BE2C (cell line): ENCODE results near the gene TRIOBP.

ENCODE experiments used
- DNase-seq: peaks from one replicate; pipeline ENCODE4 v3.0.0-alpha.2; 2020
- H3K27me3 ChIP-seq: fragments of 250-450 bp; sonication (Bioruptor Pico); 2 replicates; pipeline ENCODE4 v1.5.1; 2020; ENCODE audit warnings: mild to moderate bottlenecking
- H3K36me3 ChIP-seq: fragments of 250-450 bp; sonication (Bioruptor Pico); 2 replicates; pipeline ENCODE4 v1.5.1; 2020; ENCODE audit warnings: mild to moderate bottlenecking
- H3K4me1 ChIP-seq: fragments of 250-450 bp; sonication (Bioruptor Pico); 2 replicates; pipeline ENCODE4 v1.5.1; 2020
- H3K4me3 ChIP-seq: 2 replicates; pipeline ENCODE4 v1.5.1; 2011; ENCODE audit warnings: low read depth, low read length
- H3K9me3 ChIP-seq: fragments of 250-450 bp; sonication (Bioruptor Pico); 2 replicates; pipeline ENCODE4 v1.5.1; 2020
- CTCF ChIP-seq: IDR thresholded peaks from 2 replicates; pipeline ENCODE4 v1.5.1; 2012; ENCODE audit warnings: mild to moderate bottlenecking, low read depth, low read length

The TRIOBP gene

GRCh38 chr22:37709445-37709765 is 12.6 kb downstream of the TRIOBP start:
- no peak overlapping the region for H3K4me3 ChIP-seq
- no peak for TF ChIP-seq CTCF
- peaks cover 4% of the 10 kb centered on the region for H3K36me3 ChIP-seq
- DNase-seq = no peak
- H3K27me3 ChIP-seq = no peaks in the 10 kb centered on the region
- H3K4me1 ChIP-seq = no peaks in the 10 kb centered on the region
- H3K9me3 ChIP-seq = no peaks in the 10 kb centered on the region

- no peak for TF ChIP-seq CTCF
- H3K36me3 ChIP-seq = no peaks in the 10 kb centered on the region; the same call in 1 of the 2 replicates
Measured at GRCh38 chr22:37710675-37711074, 13.8 kb downstream of the TRIOBP start.

DNA sequence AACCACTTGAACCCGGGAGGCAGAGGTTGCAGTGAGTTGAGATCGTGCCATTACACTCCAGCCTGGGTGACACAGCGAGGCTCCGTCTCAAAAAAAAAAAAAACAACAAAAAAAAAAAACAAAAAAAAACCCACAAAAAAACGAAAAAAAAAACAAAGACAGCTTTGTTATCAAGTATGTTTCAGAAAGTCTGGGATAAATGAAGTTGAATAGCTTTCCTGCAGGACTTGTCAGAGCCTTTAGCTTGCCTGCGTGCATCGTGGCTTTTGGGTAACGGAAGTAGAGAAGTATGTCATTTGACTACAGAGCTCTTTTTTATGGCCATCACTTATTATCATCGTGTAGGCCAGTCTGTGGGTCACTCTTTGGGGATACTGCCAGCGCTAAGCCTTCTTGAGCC is 14.6 kb downstream of the TRIOBP start:
- Histone ChIP-seq H3K4me3 (no peak overlapping the region), H3K9me3 (no peaks in the 10 kb centered on the region), H3K4me1 (peaks cover 4% of the 10 kb centered on the region; the same call in 1 of the 2 replicates), H3K27me3 (no peaks in the 10 kb centered on the region), H3K36me3 (no peaks in the 10 kb centered on the region; the same call in 1 of the 2 replicates)
- no peak for DNase-seq
- no peak for TF ChIP-seq CTCF

More at GRCh38 chr22:37710675-37711074, 13.8 kb downstream of the TRIOBP start:
- no peak for DNase-seq
- Histone ChIP-seq H3K4me1 (peaks cover 3% of the 10 kb centered on the region; the same call in 1 of the 2 replicates), H3K4me3 (no peak overlapping the region), H3K9me3 (no peaks in the 10 kb centered on the region), H3K27me3 (no peaks in the 10 kb centered on the region)

DNA sequence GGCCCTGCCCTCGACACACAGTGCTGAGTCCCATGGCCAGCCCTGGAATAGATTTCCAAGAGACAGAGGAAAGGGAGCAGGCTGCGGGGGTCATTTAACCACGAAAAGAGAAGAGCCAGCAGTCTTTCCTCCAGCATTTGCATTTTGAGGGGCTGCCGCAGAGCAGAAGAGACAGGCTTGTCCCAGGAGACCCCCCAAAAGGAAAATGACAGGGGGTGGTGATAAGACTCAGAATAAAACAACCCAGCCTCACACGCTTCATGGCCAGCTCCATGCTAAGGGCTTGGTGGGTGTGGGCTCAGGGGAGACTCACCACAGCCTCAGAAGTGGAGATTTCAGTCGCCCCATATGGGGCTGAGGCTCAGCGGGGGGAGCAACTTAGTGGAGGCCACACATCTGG is 16.9 kb downstream of the TRIOBP start:
- no peaks in the 10 kb centered on the region for H3K9me3 ChIP-seq
- no peak for DNase-seq

DNA sequence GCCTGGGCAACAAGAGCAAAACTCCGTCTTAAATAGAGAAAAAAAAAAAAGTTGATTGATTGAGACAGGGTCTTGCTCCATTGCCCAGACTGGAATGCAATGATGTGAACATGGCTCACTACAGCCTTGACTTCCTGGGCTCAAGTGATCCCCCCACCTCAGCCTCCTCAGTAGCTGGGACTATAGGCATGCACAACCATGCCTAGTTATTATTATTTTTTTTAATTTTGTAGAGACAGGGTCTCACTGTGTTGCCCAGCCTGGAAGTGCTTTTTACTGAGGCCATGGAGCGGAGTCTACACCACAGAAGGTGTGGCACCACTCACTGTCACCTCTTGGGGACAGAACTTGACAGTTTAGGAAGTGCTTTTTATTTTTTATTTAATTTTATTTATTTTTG is 17.8 kb downstream of the TRIOBP start:
- Histone ChIP-seq H3K4me3 (no peak overlapping the region), H3K27me3 (no peaks in the 10 kb centered on the region), H3K9me3 (no peaks in the 10 kb centered on the region), H3K4me1 (peaks cover 4% of the 10 kb centered on the region; the same call in 1 of the 2 replicates), H3K36me3 (no peaks in the 10 kb centered on the region; the same call in 1 of the 2 replicates)
- no peak for DNase-seq
- TF ChIP-seq CTCF = no peak

More for the DNA sequence above, 16.9 kb downstream of the TRIOBP start:
- Histone ChIP-seq H3K27me3 (no peaks in the 10 kb centered on the region), H3K36me3 (no peaks in the 10 kb centered on the region; the same call in 1 of the 2 replicates), H3K4me1 (peaks cover 4% of the 10 kb centered on the region; the same call in 1 of the 2 replicates), H3K4me3 (no peak overlapping the region)
- TF ChIP-seq CTCF = no peak

GRCh38 chr22:37715760-37716159 is 18.9 kb downstream of the TRIOBP start:
- no peaks in the 10 kb centered on the region for H3K27me3 ChIP-seq
- no peaks in the 10 kb centered on the region; the same call in 1 of the 2 replicates for H3K36me3 ChIP-seq
- peaks cover 4% of the 10 kb centered on the region; the same call in 1 of the 2 replicates for H3K4me1 ChIP-seq
- TF ChIP-seq CTCF = no peak
- no peak overlapping the region for H3K4me3 ChIP-seq
- no peak for DNase-seq
- H3K9me3 ChIP-seq = no peaks in the 10 kb centered on the region
